Pancreas (tissue), 10 donors: Measurements from ENCODE around the gene HTR4. TPM values are rescaled to one million over a fixed set of nuclear protein-coding genes. Genes with fewer than 3 reads are reported as not detected.

Experiments
- ATAC-seq, 4 donors: fragments of 200-7000 bp; cut with Tn5 transposase; one replicate each; pipeline versions ENCODE4 v1.8.0 to v1.9.1; 2020; ENCODE audit warnings: mild to moderate bottlenecking in 4 of 4, moderate library complexity in 4 of 4
- DNase-seq, 6 donors: peaks; one replicate each; pipeline ENCODE4 v3.0.0-alpha.2; 2020
- FAIRE-seq: peaks from 2 replicates; lab custom pipeline; 2012; peaks lifted over from hg19 to GRCh38; lab: Jason Lieb, UNC
- H3K27ac ChIP-seq, 4 donors: fragments of 200-600 bp; sonication (generic); 1 replicate in 3 of 4; 2 replicates in 1 of 4; pipeline versions ENCODE4 v1.5.0 to v1.8.0; 2020
- H3K27me3 ChIP-seq, 4 donors: fragments of 200-600 bp; one replicate each; pipeline ENCODE4 v1.8.0; 2021
- H3K36me3 ChIP-seq, 3 donors: fragments of 200-600 bp; sonication (generic) in 1 of 3; one replicate each; pipeline versions ENCODE4 v1.5.0 to v1.8.0; 2020 to 2021
- H3K4me1 ChIP-seq, 3 donors: fragments of 200-600 bp; one replicate each; pipeline ENCODE4 v1.8.0; 2021
- H3K4me3 ChIP-seq, 4 donors: fragments of 200-600 bp; sonication (generic) in 2 of 4; one replicate each; pipeline versions ENCODE4 v1.5.0 to v1.8.0; 2020 to 2021
- H3K9me3 ChIP-seq, 4 donors: fragments of 200-600 bp; one replicate each; pipeline ENCODE4 v1.8.0; 2021
- WGBS, 2 donors: extraction: QIAGEN DNeasy Blood & Tissue Kit; methylation state at CpG; one replicate each; pipeline ENCODE4 v1.1.7; 2013; 5-methylcytosine and 5-hydroxymethylcytosine counted together
- intact Hi-C, 3 donors: fragments of 100-400 bp; cut with DNase I; formaldehyde crosslinking; loops; one replicate each; pipeline versions ENCODE4 v1.11.1 to v1.14.2; 2022
- polyA plus RNA-seq, 2 donors: library from polyadenylated mRNA; stranded (reverse); fragments of 200-250 nt; gene quantifications; one replicate each; pipeline ENCODE4 v1.2.3, GENCODE V29; 2013
- total RNA-seq, 6 donors: library from RNA; stranded (reverse); fragmentation: NEBNext Ultra II Directional in 4 of 6; extraction: Animal tissue kit (Norgen Biotek cat#: 25700) in 4 of 6; gene quantifications; one replicate each; pipeline versions ENCODE4 v1.2.1 to v1.2.4, GENCODE V29; 2021 to 2023
- TF ChIP-seq, protein P1 (sequence below), 4 donors: fragments of 200-600 bp; sonication (generic) in 3 of 4; IDR thresholded peaks; one replicate each; pipeline versions ENCODE4 v1.5.0 to v1.8.0; 2021; ENCODE audit warnings: antibody characterized with exemption in 4 of 4
- donor health status: healthy with polysubstance abuse.
- donor health status: DM: no; HTN: no; CAD: no; lungs with moderate emphysema.
- donor health status: DM: no; HTN: no; CAD: no.
- donor health status: control.
- donor health status: control.
- donor health status: Bipolar disorder and iron deficiency.
- donor health status: DM: yes; HTN: yes; CAD: no.
- donor health status: DM: no; HTN: no; CAD: no.
- donor health status: DM: no; HTN: no; CAD: no.
- donor health status: DM: yes; HTN: yes; CAD: no.

HTR4 gene
- total and polyA plus RNA-seq, 8 donors, result not detected

DNA sequence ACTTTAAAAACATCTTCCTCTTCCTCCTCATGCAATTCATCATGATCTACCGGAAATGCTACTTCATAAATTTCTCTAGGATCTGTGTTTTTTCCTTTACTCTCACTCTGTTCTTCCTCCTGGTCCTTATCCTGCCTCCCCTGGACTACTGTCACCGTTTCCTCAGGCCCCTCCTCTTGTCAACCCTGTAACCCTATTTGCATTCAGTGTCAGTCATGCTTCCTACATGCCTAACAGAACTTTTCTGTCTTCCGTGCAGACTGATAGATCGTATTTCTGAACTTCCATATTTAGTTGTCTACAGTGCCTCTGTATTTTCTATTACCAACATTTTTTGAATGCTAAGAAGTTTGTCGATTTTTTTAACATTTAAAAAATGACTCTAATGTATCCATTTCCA lies 27.3 kb downstream of the HTR4 start:
- no peaks in the 10 kb centered on the region for H3K9me3 ChIP-seq
- H3K4me1 ChIP-seq, result no peaks in the 10 kb centered on the region
- TF ChIP-seq, protein P1, sequence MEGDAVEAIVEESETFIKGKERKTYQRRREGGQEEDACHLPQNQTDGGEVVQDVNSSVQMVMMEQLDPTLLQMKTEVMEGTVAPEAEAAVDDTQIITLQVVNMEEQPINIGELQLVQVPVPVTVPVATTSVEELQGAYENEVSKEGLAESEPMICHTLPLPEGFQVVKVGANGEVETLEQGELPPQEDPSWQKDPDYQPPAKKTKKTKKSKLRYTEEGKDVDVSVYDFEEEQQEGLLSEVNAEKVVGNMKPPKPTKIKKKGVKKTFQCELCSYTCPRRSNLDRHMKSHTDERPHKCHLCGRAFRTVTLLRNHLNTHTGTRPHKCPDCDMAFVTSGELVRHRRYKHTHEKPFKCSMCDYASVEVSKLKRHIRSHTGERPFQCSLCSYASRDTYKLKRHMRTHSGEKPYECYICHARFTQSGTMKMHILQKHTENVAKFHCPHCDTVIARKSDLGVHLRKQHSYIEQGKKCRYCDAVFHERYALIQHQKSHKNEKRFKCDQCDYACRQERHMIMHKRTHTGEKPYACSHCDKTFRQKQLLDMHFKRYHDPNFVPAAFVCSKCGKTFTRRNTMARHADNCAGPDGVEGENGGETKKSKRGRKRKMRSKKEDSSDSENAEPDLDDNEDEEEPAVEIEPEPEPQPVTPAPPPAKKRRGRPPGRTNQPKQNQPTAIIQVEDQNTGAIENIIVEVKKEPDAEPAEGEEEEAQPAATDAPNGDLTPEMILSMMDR (IDR thresholded peaks at IDR 0.05), result no peak
- no peaks in the 10 kb centered on the region for H3K36me3 ChIP-seq
- FAIRE-seq (no peak), ATAC-seq (no peak), DNase-seq (no peak)
- H3K27me3 ChIP-seq, result peaks cover 0 to 7% (median 0%) of the 10 kb centered on the region in 4 donors
- intact Hi-C loops, result no loop called here
- 57 to 69% methylated on average over 5 of the region's 5 CpGs for WGBS, 2 donors
- H3K27ac ChIP-seq, result no peak overlapping the region
- H3K4me3 ChIP-seq, result no peak overlapping the region

DNA sequence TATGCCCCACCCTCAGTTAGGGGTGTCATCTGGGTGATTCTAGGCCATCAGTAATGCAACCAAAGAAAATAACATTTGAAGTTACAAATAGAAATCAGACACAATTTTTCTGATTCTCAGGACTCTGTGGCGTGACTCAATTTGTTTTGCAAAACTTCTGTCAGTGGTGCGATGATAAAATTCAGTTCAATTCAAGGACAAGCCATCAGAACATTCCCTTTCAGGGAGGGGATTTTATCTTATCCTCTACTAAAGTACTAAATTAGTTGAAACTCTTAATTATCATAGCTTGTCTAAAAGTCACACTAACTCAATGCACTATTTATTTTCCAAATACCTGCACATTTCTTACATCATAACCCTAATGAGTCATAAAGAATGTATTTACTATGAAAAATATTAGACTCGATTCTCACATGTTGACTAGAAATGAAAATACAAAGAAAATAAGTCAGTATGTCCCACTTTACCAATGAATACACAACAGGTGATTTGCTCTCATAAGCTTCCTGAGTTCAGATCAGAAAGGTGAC lies 28.2 kb downstream of the HTR4 start:
- TF ChIP-seq, protein P1 (IDR thresholded peaks at IDR 0.05), result no peak
- FAIRE-seq (no peak), ATAC-seq (no peak), DNase-seq (no peak)
- H3K4me1 ChIP-seq, result no peaks in the 10 kb centered on the region
- H3K27me3 ChIP-seq, result peaks cover 0 to 2% (median 0%) of the 10 kb centered on the region in 4 donors
- intact Hi-C loops, result no loop called here
- 74 to 80% methylated on average over 3 of the region's 3 CpGs for WGBS, 2 donors
- no peak overlapping the region for H3K27ac ChIP-seq
- H3K36me3 ChIP-seq, result no peaks in the 10 kb centered on the region
- H3K4me3 ChIP-seq, result no peak overlapping the region
- no peaks in the 10 kb centered on the region for H3K9me3 ChIP-seq

DNA sequence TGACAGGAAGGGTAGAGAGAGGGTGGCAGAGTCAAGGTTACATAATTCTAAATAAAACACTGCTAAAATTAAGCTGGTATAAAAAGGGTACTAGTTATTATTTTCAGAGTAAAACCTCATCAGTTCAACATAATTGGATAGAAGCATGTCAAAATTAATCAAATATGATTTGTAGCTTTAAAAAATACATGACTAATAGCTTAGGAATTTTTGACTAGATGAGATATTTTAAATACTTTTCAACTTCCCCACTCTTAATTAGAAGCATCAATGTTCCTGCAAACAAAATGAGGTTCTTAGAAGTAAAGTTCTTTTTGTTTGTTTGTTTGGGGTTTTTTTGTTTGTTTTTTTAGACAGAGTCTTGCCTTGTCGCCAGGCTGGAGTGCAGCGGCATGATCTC lies 29.1 kb downstream of the HTR4 start:
- H3K4me1 ChIP-seq, result no peaks in the 10 kb centered on the region
- no peak overlapping the region for H3K27ac ChIP-seq
- TF ChIP-seq, protein P1 (IDR thresholded peaks at IDR 0.05), result no peak
- no peak for FAIRE-seq
- no peak for DNase-seq
- H3K9me3 ChIP-seq, result no peaks in the 10 kb centered on the region
- no peaks in the 10 kb centered on the region for H3K36me3 ChIP-seq
- H3K4me3 ChIP-seq, result no peak overlapping the region
- ATAC-seq, result no peak
- H3K27me3 ChIP-seq, result peaks cover 0 to 5% (median 0%) of the 10 kb centered on the region in 4 donors
- 83 to 86% methylated on average over 2 of the region's 2 CpGs for WGBS, 2 donors
- intact Hi-C loops, result no loop called here

DNA sequence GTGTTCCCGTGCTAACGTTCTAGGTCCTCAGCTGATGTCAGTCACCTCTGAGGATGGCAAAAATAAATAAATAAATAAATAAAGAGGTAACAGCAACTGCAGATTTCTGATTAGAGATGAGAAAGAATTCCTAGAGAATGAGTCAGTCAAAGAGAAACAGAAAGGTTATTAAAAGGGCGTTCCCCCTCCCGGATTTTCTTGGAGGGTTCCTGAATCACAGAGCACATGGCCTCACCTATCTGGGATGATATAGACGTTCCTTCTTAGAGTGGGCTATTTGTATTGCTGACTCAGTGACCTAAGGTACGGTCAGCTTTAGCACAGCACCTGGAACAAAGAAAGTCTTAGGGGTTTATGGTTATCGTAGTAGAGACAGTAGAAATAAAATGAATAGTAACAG lies 30.6 kb downstream of the HTR4 start:
- TF ChIP-seq, protein P1 (IDR thresholded peaks at IDR 0.05), result no peak
- Histone ChIP-seq H3K27ac (no peak overlapping the region), H3K27me3 (peaks cover 0 to 5% (median 0%) of the 10 kb centered on the region in 4 donors), H3K9me3 (no peaks in the 10 kb centered on the region), H3K4me3 (no peak overlapping the region), H3K4me1 (no peaks in the 10 kb centered on the region), H3K36me3 (no peaks in the 10 kb centered on the region)
- ATAC-seq (no peak), FAIRE-seq (no peak), DNase-seq (no peak)
- 73 to 74% methylated on average over 7 of the region's 7 CpGs for WGBS, 2 donors
- intact Hi-C loops, result no loop called here

DNA sequence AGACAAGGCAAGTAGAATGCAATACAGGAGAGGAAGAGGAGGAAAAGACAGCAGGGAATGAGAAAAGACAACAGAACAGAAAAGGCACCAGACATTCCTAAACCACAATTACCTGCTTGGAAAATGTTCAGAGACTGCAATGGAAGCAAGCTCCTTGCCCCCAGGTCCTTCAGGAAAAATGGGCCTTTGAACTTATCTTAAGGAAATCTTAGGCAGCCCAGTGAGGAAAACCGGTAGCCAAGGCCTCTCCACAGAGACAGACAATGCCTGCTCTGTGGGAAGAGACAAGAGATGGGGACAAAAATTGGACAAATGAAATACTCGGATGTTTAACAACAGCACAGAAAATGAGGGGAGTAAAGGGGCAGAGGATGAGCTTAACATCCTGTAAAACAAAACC lies 31.2 kb downstream of the HTR4 start:
- intact Hi-C loops, result no loop called here
- no peak overlapping the region for H3K27ac ChIP-seq
- DNase-seq (no peak), FAIRE-seq (no peak), ATAC-seq (no peak)
- H3K9me3 ChIP-seq, result no peaks in the 10 kb centered on the region
- WGBS, 2 donors, result 81 to 84% methylated on average over 2 of the region's 2 CpGs
- H3K4me1 ChIP-seq, result no peaks in the 10 kb centered on the region
- no peak overlapping the region for H3K4me3 ChIP-seq
- TF ChIP-seq, protein P1 (IDR thresholded peaks at IDR 0.05), result no peak
- peaks cover 0 to 5% (median 0%) of the 10 kb centered on the region in 4 donors for H3K27me3 ChIP-seq
- no peaks in the 10 kb centered on the region for H3K36me3 ChIP-seq
